Nucleus accumbens (tissue), 56 donors: ENCODE data around the gene EFHC1.
"Not testable (repeated sequence)": the region's sequence is repeated elsewhere in the genome, so short reads cannot be mapped to it uniquely, and the experiment has no call there.

ENCODE experiments used
- DNase-seq, 56 donors: peaks; one replicate each; lab custom pipeline; 2025; lab: John Stamatoyannopoulos, UW

EFHC1 gene

GRCh38 chr6:52424513-52424912 is 4.4 kb downstream of the EFHC1 start:
- DNase-seq, result no peak

- DNase-seq, result no peak
Observed at GRCh38 chr6:52426667-52427066, 6.5 kb downstream of the EFHC1 start.

GRCh38 chr6:52433294-52433693 is 13.2 kb downstream of the EFHC1 start:
- not testable (repeated sequence) for DNase-seq

GRCh38 chr6:52435345-52435744 is 15.2 kb downstream of the EFHC1 start:
- no peak for DNase-seq

- DNase-seq, result no peak
Observed at GRCh38 chr6:52438926-52439325, 18.8 kb downstream of the EFHC1 start.

- DNase-seq, result no peak
Observed at GRCh38 chr6:52454556-52454955, 34.4 kb downstream of the EFHC1 start.

- DNase-seq, result no peak
Observed at GRCh38 chr6:52457096-52457495, 37.0 kb downstream of the EFHC1 start.

GRCh38 chr6:52461194-52461593 is 41.1 kb downstream of the EFHC1 start:
- DNase-seq, result not testable (repeated sequence)

- DNase-seq, result no peak
Observed at GRCh38 chr6:52474173-52474572, 54.0 kb downstream of the EFHC1 start.

- DNase-seq, result no peak
Observed at GRCh38 chr6:52475307-52475706, 55.2 kb downstream of the EFHC1 start.

GRCh38 chr6:52482903-52483670 is 62.9 kb downstream of the EFHC1 start:
- DNase-seq, result no peak

- no peak for DNase-seq
Observed at GRCh38 chr6:52483671-52484003, 63.5 kb downstream of the EFHC1 start.

GRCh38 chr6:52489881-52490280 is 69.7 kb downstream of the EFHC1 start:
- no peak for DNase-seq

GRCh38 chr6:52491203-52492069 is 71.3 kb downstream of the EFHC1 start:
- DNase-seq, result peak in 1 of 56 donors; percentile 8

- DNase-seq, result no peak
Observed at GRCh38 chr6:52493669-52494068, 73.5 kb downstream of the EFHC1 start.

GRCh38 chr6:52494298-52495072 is 74.3 kb downstream of the EFHC1 start:
- DNase-seq, result no peak

GRCh38 chr6:52495922-52496321 is 75.8 kb downstream of the EFHC1 start:
- no peak for DNase-seq

- no peak for DNase-seq
Observed at GRCh38 chr6:52496631-52497030, 76.5 kb downstream of the EFHC1 start.

GRCh38 chr6:52497652-52498408 is 77.7 kb downstream of the EFHC1 start:
- no peak for DNase-seq

GRCh38 chr6:52498538-52499017 is 78.4 kb downstream of the EFHC1 start:
- DNase-seq, result no peak
